HG03558 (cell line): Measurements from ENCODE around the gene C17orf50.

Experiments
- ATAC-seq: cut with Tn5 transposase; IDR thresholded peaks from one replicate; pipeline ENCODE4 v1.9.1; 2021; ENCODE audit warnings: moderate number of reproducible peaks; ENCODE audit not compliant: unreplicated experiment; ENCODE audit errors: extremely low read depth

The C17orf50 gene

GRCh38 chr17:35760587-35760986 lies at the start of gene C17orf50:
Gene C17orf50, plus strand, starts transcription at chr17:35760887. Its CDS starts 55 bp downstream, at chr17:35760942.
- ATAC-seq: no peak

GRCh38 chr17:35710950-35711349 lies 49.7 kb upstream of the C17orf50 start:
- ATAC-seq: no peak

GRCh38 chr17:35713069-35713728 lies 47.5 kb upstream of the C17orf50 start:
- no peak for ATAC-seq

- no peak for ATAC-seq
These were observed 45.7 kb upstream of the C17orf50 start for GRCh38 chr17:35714988-35715387.

- no peak for ATAC-seq
These were observed 45.3 kb upstream of the C17orf50 start for GRCh38 chr17:35715416-35715815.

- ATAC-seq: no peak
These were observed 44.5 kb upstream of the C17orf50 start for GRCh38 chr17:35716173-35716572.

GRCh38 chr17:35716897-35717465 lies 43.7 kb upstream of the C17orf50 start:
- ATAC-seq: no peak

GRCh38 chr17:35717475-35717874 lies 43.2 kb upstream of the C17orf50 start:
- no peak for ATAC-seq

GRCh38 chr17:35723735-35724134 lies 37.0 kb upstream of the C17orf50 start:
- no peak for ATAC-seq

- ATAC-seq: no peak
These were observed 35.6 kb upstream of the C17orf50 start for GRCh38 chr17:35725058-35725457.

GRCh38 chr17:35725802-35726126 lies 34.9 kb upstream of the C17orf50 start:
- ATAC-seq: no peak

- ATAC-seq: no peak
These were observed 34.3 kb upstream of the C17orf50 start for GRCh38 chr17:35726127-35726952.

GRCh38 chr17:35726953-35727460 lies 33.7 kb upstream of the C17orf50 start:
- ATAC-seq: no peak

- no peak for ATAC-seq
These were observed 33.1 kb upstream of the C17orf50 start for GRCh38 chr17:35727635-35728034.

- ATAC-seq: no peak
These were observed 32.1 kb upstream of the C17orf50 start for GRCh38 chr17:35728551-35728950.

GRCh38 chr17:35729405-35729833 lies 31.3 kb upstream of the C17orf50 start:
- ATAC-seq: no peak

GRCh38 chr17:35730400-35731005 lies 30.2 kb upstream of the C17orf50 start:
- no peak for ATAC-seq

- no peak for ATAC-seq
These were observed 29.3 kb upstream of the C17orf50 start, which contains the start of gene RASL10B for GRCh38 chr17:35731239-35731916. Gene RASL10B, plus strand, starts transcription at chr17:35731639. Its CDS starts 3,546 bp downstream, at chr17:35735185.

GRCh38 chr17:35731917-35732805 lies 28.5 kb upstream of the C17orf50 start:
- ATAC-seq: no peak
